Smooth muscle cell (in vitro differentiated cells): ENCODE measurements around the gene HHATL. TPM values are rescaled to one million over a fixed set of nuclear protein-coding genes. Genes with fewer than 3 reads are reported as not detected.
A peak's percentile ranks its signal among the peaks of the same experiment; 100 is the strongest.

Experiments used
- DNase-seq: peaks from one replicate; lab custom pipeline; 2025; ENCODE audit not compliant: unreplicated experiment; lab: John Stamatoyannopoulos, UW
- H2AFZ ChIP-seq: fragments of 200-600 bp; sonication (generic); 2 replicates; pipeline ENCODE4 v1.6.0; 2016; ENCODE audit warnings: antibody characterized with exemption, low read depth, mild to moderate bottlenecking
- H3F3A ChIP-seq: fragments of 200-600 bp; sonication (generic); 2 replicates; pipeline ENCODE4 v1.6.0; 2017; ENCODE audit warnings: antibody characterized with exemption, low read depth
- H3K27ac ChIP-seq: fragments of 200-600 bp; sonication (generic); 2 replicates; pipeline ENCODE4 v1.5.1; 2016; ENCODE audit warnings: low read depth, mild to moderate bottlenecking
- H3K27me3 ChIP-seq: fragments of 200-600 bp; sonication (generic); 2 replicates; pipeline ENCODE4 v1.6.1; 2016; ENCODE audit warnings: low read depth, mild to moderate bottlenecking
- H3K36me3 ChIP-seq: fragments of 200-600 bp; sonication (generic); 2 replicates; pipeline ENCODE4 v1.5.1; 2016; ENCODE audit warnings: low read depth
- H3K4me1 ChIP-seq: fragments of 200-600 bp; sonication (generic); 2 replicates; pipeline ENCODE4 v1.5.1; 2016; ENCODE audit warnings: low read depth
- H3K4me2 ChIP-seq: fragments of 200-600 bp; sonication (generic); 2 replicates; pipeline ENCODE4 v1.6.0; 2016; ENCODE audit warnings: mild to moderate bottlenecking
- H3K4me3 ChIP-seq: fragments of 200-600 bp; sonication (generic); 2 replicates; pipeline ENCODE4 v1.5.1; 2016; ENCODE audit warnings: mild to moderate bottlenecking
- H3K79me2 ChIP-seq: fragments of 200-600 bp; sonication (generic); 2 replicates; pipeline ENCODE4 v1.6.0; 2016; ENCODE audit warnings: low read depth, mild to moderate bottlenecking
- H3K9ac ChIP-seq: fragments of 200-600 bp; sonication (generic); 2 replicates; pipeline ENCODE4 v1.6.0; 2016; ENCODE audit warnings: low read depth
- H3K9me3 ChIP-seq: fragments of 200-600 bp; sonication (generic); replicated peaks from 2 replicates; pipeline ENCODE4 v1.5.1; 2016; ENCODE audit warnings: low read depth
- H4K20me1 ChIP-seq: fragments of 200-600 bp; sonication (generic); 2 replicates; pipeline ENCODE4 v1.6.0; 2016; ENCODE audit warnings: low read depth
- WGBS: methylation state at CpG from one replicate; pipeline ENCODE4 v1.1.7; 2016; ENCODE audit warnings: low lambda C conversion rate; 5-methylcytosine and 5-hydroxymethylcytosine counted together
- polyA plus RNA-seq: library from polyadenylated mRNA; unstranded; fragments of >200 nt; fragmentation: Nextera tagmentation; extraction: Ambion mirVana; gene quantifications from 2 replicates; pipeline ENCODE4 v1.2.1, GENCODE V29; 2016
- total RNA-seq: library from RNA; depleted of rRNA; stranded (reverse); fragments of >200 nt; gene quantifications from 2 replicates; pipeline ENCODE4 v1.2.3, GENCODE V29; 2014
- TF ChIP-seq, protein P1 (sequence below): fragments of 200-600 bp; sonication (generic); IDR thresholded peaks from 2 replicates; pipeline ENCODE4 v1.5.1; 2017; ENCODE audit warnings: borderline replicate concordance, mild to moderate bottlenecking, antibody characterized with exemption; ENCODE audit not compliant: insufficient read depth, poor library complexity, severe bottlenecking

Gene HHATL
- total and polyA plus RNA-seq, 2 experiments from 2014 or later, result not detected

DNA sequence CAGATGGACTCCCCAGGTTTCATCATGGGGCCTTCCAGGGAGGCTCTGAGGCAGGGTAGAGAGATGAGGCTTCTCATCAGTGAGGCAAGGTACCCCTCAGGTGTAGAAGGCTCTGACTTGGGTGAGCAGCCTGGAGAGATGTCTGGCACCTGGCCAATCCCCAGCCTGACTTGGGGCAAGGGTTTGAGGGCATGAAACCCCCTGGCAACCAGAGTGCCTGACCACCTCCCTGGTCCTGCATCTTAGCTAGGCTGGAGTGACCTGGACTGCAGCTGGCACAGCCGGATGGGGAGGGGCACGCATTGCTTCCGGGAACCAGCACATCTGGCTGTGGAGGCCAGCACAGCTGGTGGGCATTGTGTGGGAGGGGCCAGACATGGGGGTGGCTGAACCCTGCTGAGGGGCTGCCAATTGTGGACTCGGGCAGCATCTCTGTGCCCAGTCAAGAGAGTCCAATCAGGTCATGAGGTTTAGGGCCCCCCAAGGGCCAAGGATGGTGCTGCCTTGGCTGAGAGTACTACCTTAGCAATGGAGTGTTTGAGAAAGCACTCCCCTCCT is 47.2 kb downstream of the HHATL start:
- DNase-seq, result no peak
- peaks cover 4% of the 10 kb centered on the region for H3F3A ChIP-seq
- peaks cover 49% of the 10 kb centered on the region for H4K20me1 ChIP-seq
- H3K4me3 ChIP-seq, result peak overlapping the region; percentile 83
- H3K27ac ChIP-seq, result peak overlapping the region; percentile 68
- H3K79me2 ChIP-seq, result peaks cover 11% of the 10 kb centered on the region
- H3K4me1 ChIP-seq, result peaks cover 21% of the 10 kb centered on the region
- TF ChIP-seq, protein P1, sequence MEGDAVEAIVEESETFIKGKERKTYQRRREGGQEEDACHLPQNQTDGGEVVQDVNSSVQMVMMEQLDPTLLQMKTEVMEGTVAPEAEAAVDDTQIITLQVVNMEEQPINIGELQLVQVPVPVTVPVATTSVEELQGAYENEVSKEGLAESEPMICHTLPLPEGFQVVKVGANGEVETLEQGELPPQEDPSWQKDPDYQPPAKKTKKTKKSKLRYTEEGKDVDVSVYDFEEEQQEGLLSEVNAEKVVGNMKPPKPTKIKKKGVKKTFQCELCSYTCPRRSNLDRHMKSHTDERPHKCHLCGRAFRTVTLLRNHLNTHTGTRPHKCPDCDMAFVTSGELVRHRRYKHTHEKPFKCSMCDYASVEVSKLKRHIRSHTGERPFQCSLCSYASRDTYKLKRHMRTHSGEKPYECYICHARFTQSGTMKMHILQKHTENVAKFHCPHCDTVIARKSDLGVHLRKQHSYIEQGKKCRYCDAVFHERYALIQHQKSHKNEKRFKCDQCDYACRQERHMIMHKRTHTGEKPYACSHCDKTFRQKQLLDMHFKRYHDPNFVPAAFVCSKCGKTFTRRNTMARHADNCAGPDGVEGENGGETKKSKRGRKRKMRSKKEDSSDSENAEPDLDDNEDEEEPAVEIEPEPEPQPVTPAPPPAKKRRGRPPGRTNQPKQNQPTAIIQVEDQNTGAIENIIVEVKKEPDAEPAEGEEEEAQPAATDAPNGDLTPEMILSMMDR, result no peak
- peak overlapping the region; percentile 97 for H3K4me2 ChIP-seq
- H3K9me3 ChIP-seq, result no peaks in the 10 kb centered on the region
- no peak overlapping the region for H3K9ac ChIP-seq
- no peaks in the 10 kb centered on the region for H3K27me3 ChIP-seq
- WGBS, result 62% methylated on average over 4 of the region's 4 CpGs
- H2AFZ ChIP-seq, result no peak overlapping the region
- no peaks in the 10 kb centered on the region for H3K36me3 ChIP-seq

GRCh38 chr3:42654331-42655201 is 48.0 kb downstream of the HHATL start:
- H3K27me3 ChIP-seq, result no peaks in the 10 kb centered on the region
- WGBS, result under 1% methylated on average over 36 of the region's 94 CpGs
- peak overlapping the region; percentile 81 for H3K9ac ChIP-seq
- peak overlapping the region; percentile 55 for H2AFZ ChIP-seq
- peaks cover 21% of the 10 kb centered on the region for H3K4me1 ChIP-seq
- peak overlapping the region; percentile 83 for H3K4me3 ChIP-seq
- TF ChIP-seq, protein P1, result no peak
- peaks cover 4% of the 10 kb centered on the region for H3F3A ChIP-seq
- peak overlapping the region; percentile 97 for H3K4me2 ChIP-seq
- H3K9me3 ChIP-seq, result no peaks in the 10 kb centered on the region
- H3K79me2 ChIP-seq, result peaks cover 11% of the 10 kb centered on the region
- H3K27ac ChIP-seq, result peak overlapping the region; percentile 68
- DNase-seq, result no peak
- H3K36me3 ChIP-seq, result no peaks in the 10 kb centered on the region
- peaks cover 52% of the 10 kb centered on the region for H4K20me1 ChIP-seq

GRCh38 chr3:42653560-42654330 is 48.9 kb downstream of the HHATL start, which contains the start of gene ZBTB47:
TSS of gene ZBTB47 (plus strand) at chr3:42653697. CDS start at chr3:42658356, 4,659 bp downstream.
- Histone ChIP-seq H3K9me3 (no peaks in the 10 kb centered on the region), H3F3A (peaks cover 9% of the 10 kb centered on the region), H3K27ac (peak within 1 kb of the TSS; percentile 80), H3K79me2 (peaks cover 11% of the 10 kb centered on the region), H3K27me3 (no peaks in the 10 kb centered on the region), H3K36me3 (peaks cover 4% of the 10 kb centered on the region), H3K4me1 (peaks cover 21% of the 10 kb centered on the region), H4K20me1 (peaks cover 54% of the 10 kb centered on the region), H2AFZ (peak within 1 kb of the TSS; percentile 55), H3K4me2 (peak within 1 kb of the TSS; percentile 97), H3K4me3 (peak within 1 kb of the TSS; percentile 83), H3K9ac (peak within 1 kb of the TSS; percentile 81)
- WGBS, result 13% methylated on average over 15 of the region's 31 CpGs
- TF ChIP-seq, protein P1, result no peak
- no peak for DNase-seq
